A549 (cell line): ENCODE measurements around the gene ITGA8. TPM values are rescaled to one million over a fixed set of nuclear protein-coding genes. Genes with fewer than 3 reads are reported as not detected.

ENCODE experiments used
- ATAC-seq, 2 experiments: fragments of 200-7000 bp in 1 of 2; fragments of >200 bp in 1 of 2; cut with Nextera tagmentation in 1 of 2; cut with Tn5 transposase in 1 of 2; 3 replicates each; pipeline versions ENCODE4 v1.8.0 to v1.9.1; 2018 to 2020; ENCODE audit warnings: mild to moderate bottlenecking in 1 of 2, moderate library complexity in 1 of 2
- CTCF ChIA-PET: fragments of 300-600 bp; sonication (Branson Sonifier 250); formaldehyde crosslinking; extraction: SDS; loops from one replicate; lab custom pipeline; 2021; ENCODE audit warnings: antibody characterized with exemption, inconsistent platforms; lab: Yijun Ruan, JAX
- POLR2A ChIA-PET: fragments of 350-600 bp; formaldehyde crosslinking; extraction: SDS; loops from one replicate; lab custom pipeline; 2021; ENCODE audit warnings: antibody characterized with exemption, inconsistent platforms; lab: Yijun Ruan, JAX
- DNase-seq, 2 experiments: peaks; one replicate each; pipeline versions ENCODE4 v3.0.0 to v3.0.0-alpha.2; 2011 to 2016; ENCODE audit warnings: low read depth in 1 of 2, low spot score in 1 of 2
- FAIRE-seq: peaks from 2 replicates; lab custom pipeline; 2011; peaks lifted over from hg19 to GRCh38; lab: Jason Lieb, UNC
- H3K27ac ChIP-seq, 2 experiments: fragments of >200 bp; sonication (Bioruptor Twin); formaldehyde crosslinking; 3 replicates each; pipeline ENCODE4 v1.5.1; 2016 to 2017
- H3K4me1 ChIP-seq: fragments of >200 bp; sonication (Bioruptor Twin); formaldehyde crosslinking; 3 replicates; pipeline ENCODE4 v1.6.1; 2016
- H3K4me2 ChIP-seq: fragments of >200 bp; sonication (Bioruptor Twin); formaldehyde crosslinking; 3 replicates; pipeline ENCODE4 v1.6.1; 2016
- H3K4me3 ChIP-seq: fragments of >200 bp; sonication (Bioruptor Twin); formaldehyde crosslinking; 3 replicates; pipeline ENCODE4 v1.5.1; 2016
- H3K9me3 ChIP-seq: fragments of >200 bp; sonication (Bioruptor Twin); formaldehyde crosslinking; 3 replicates; pipeline ENCODE4 v1.6.1; 2016
- ATOH8 ChIP-seq: fragments of 250-450 bp; sonication (Bioruptor Pico); IDR thresholded peaks from 2 replicates; pipeline ENCODE4 v1.5.0; 2020; ENCODE audit warnings: low read depth, mild to moderate bottlenecking, moderate library complexity
- BHLHE40 ChIP-seq: IDR thresholded peaks from 2 replicates; pipeline ENCODE4 v1.6.1; 2012; ENCODE audit warnings: low read depth, low read length, inconsistent platforms
- CBX2 ChIP-seq: fragments of 200-600 bp; sonication (generic); IDR thresholded peaks from 2 replicates; pipeline ENCODE4 v1.6.1; 2016; ENCODE audit warnings: low read depth, mild to moderate bottlenecking, borderline replicate concordance
- CBX8 ChIP-seq: fragments of 200-600 bp; sonication (generic); IDR thresholded peaks from 2 replicates; pipeline ENCODE4 v1.6.1; 2016
- CHD4 ChIP-seq: fragments of 200-600 bp; sonication (generic); IDR thresholded peaks from 2 replicates; pipeline ENCODE4 v1.6.1; 2016; ENCODE audit warnings: antibody characterized with exemption, mild to moderate bottlenecking, borderline replicate concordance
- E2F6 ChIP-seq: IDR thresholded peaks from 2 replicates; pipeline ENCODE4 v1.6.1; 2012; ENCODE audit warnings: low read depth, borderline replicate concordance
- ESRRA ChIP-seq: fragments of 150-350 bp; IDR thresholded peaks from 2 replicates; pipeline ENCODE4 v1.6.1; 2014; ENCODE audit warnings: mild to moderate bottlenecking, low read length, borderline replicate concordance
- FOSB ChIP-seq: fragments of 250-450 bp; sonication (Bioruptor Pico); IDR thresholded peaks from 2 replicates; pipeline ENCODE4 v1.5.0; 2020; ENCODE audit warnings: mild to moderate bottlenecking, moderate library complexity
- FOSL2 ChIP-seq, 2 experiments: fragments of 450-650 bp in 1 of 2; fragments of >200 bp in 1 of 2; sonication (Bioruptor Twin) in 1 of 2; formaldehyde crosslinking; IDR thresholded peaks; 2 replicates each; pipeline versions ENCODE4 v1.5.0 to v1.6.1; 2016 to 2020; ENCODE audit warnings: mild to moderate bottlenecking in 1 of 2, moderate library complexity in 1 of 2
- FOXS1 ChIP-seq: fragments of 250-450 bp; sonication (Bioruptor Pico); IDR thresholded peaks from 2 replicates; pipeline ENCODE4 v1.5.0; 2020; ENCODE audit warnings: mild to moderate bottlenecking, moderate library complexity
- GATA3 ChIP-seq: IDR thresholded peaks from 2 replicates; pipeline ENCODE4 v1.6.1; 2012; ENCODE audit warnings: borderline replicate concordance
- HDAC2 ChIP-seq: fragments of 200-600 bp; sonication (generic); IDR thresholded peaks from 2 replicates; pipeline ENCODE4 v1.6.1; 2016
- HOXA7 ChIP-seq: fragments of 250-450 bp; sonication (Bioruptor Pico); IDR thresholded peaks from 2 replicates; pipeline ENCODE4 v1.5.0; 2020; ENCODE audit warnings: mild to moderate bottlenecking, moderate library complexity
- JUNB ChIP-seq: fragments of >200 bp; sonication (Bioruptor Twin); formaldehyde crosslinking; IDR thresholded peaks from 2 replicates; pipeline ENCODE4 v1.6.1; 2016
- KDM1A ChIP-seq: fragments of 200-600 bp; sonication (generic); IDR thresholded peaks from 2 replicates; pipeline ENCODE4 v1.6.1; 2016; ENCODE audit warnings: low read depth, mild to moderate bottlenecking
- MAFK ChIP-seq: fragments of 450-650 bp; IDR thresholded peaks from 2 replicates; pipeline ENCODE4 v1.6.1; 2014; ENCODE audit not compliant: partially characterized antibody
- MAX ChIP-seq: IDR thresholded peaks from 2 replicates; pipeline ENCODE4 v1.6.1; 2012
- MAZ ChIP-seq: fragments of 150-350 bp; IDR thresholded peaks from 2 replicates; pipeline ENCODE4 v1.6.1; 2014; ENCODE audit warnings: antibody characterized with exemption, low read depth, low read length, borderline replicate concordance
- NFE2L2 ChIP-seq: fragments of 150-350 bp; conservative IDR thresholded peaks from 2 replicates; pipeline ENCODE4 v1.6.1; 2014; ENCODE audit warnings: low read length
- NPAS2 ChIP-seq: fragments of 250-450 bp; sonication (Bioruptor Pico); IDR thresholded peaks from 2 replicates; pipeline ENCODE4 v1.8.0; 2022; ENCODE audit warnings: mild to moderate bottlenecking, moderate library complexity, borderline replicate concordance
- PHF8 ChIP-seq: fragments of 200-600 bp; sonication (generic); IDR thresholded peaks from 2 replicates; pipeline ENCODE4 v1.6.1; 2016; ENCODE audit warnings: low read depth, mild to moderate bottlenecking, antibody characterized with exemption, moderate library complexity, borderline replicate concordance
- POLR2AphosphoS2 ChIP-seq: conservative IDR thresholded peaks from 2 replicates; pipeline ENCODE4 v1.6.1; 2012; ENCODE audit warnings: low read length, improper control_type of control experiment, inconsistent platforms
- RARB ChIP-seq: fragments of 250-450 bp; sonication (Bioruptor Pico); IDR thresholded peaks from 2 replicates; pipeline ENCODE4 v1.8.0; 2021; ENCODE audit warnings: mild to moderate bottlenecking, moderate library complexity
- RCOR1 ChIP-seq: fragments of 150-350 bp; IDR thresholded peaks from 2 replicates; pipeline ENCODE4 v1.6.1; 2014; ENCODE audit warnings: antibody characterized with exemption, low read length, low read depth
- REST ChIP-seq: fragments of 200-600 bp; sonication (generic); IDR thresholded peaks from 2 replicates; pipeline ENCODE4 v1.6.1; 2016; ENCODE audit warnings: antibody characterized with exemption, mild to moderate bottlenecking, moderate library complexity
- SMC3 ChIP-seq: fragments of >200 bp; sonication (Bioruptor Twin); formaldehyde crosslinking; IDR thresholded peaks from 3 replicates; pipeline ENCODE4 v1.6.1; 2018; ENCODE audit warnings: inconsistent platforms
- SREBF2 ChIP-seq: fragments of 450-650 bp; IDR thresholded peaks from 2 replicates; pipeline ENCODE4 v1.6.1; 2014; ENCODE audit warnings: mild to moderate bottlenecking, moderate library complexity
- TFCP2L1 ChIP-seq: fragments of 250-450 bp; sonication (Bioruptor Pico); IDR thresholded peaks from 2 replicates; pipeline ENCODE4 v1.5.0; 2021; ENCODE audit warnings: mild to moderate bottlenecking
- ZFP36 ChIP-seq: fragments of 450-650 bp; IDR thresholded peaks from 2 replicates; pipeline ENCODE4 v1.6.1; 2014; ENCODE audit warnings: borderline replicate concordance; ENCODE audit not compliant: partially characterized antibody
- ZNF302 ChIP-seq: fragments of 250-450 bp; sonication (Bioruptor Pico); IDR thresholded peaks from 2 replicates; pipeline ENCODE4 v1.9.0; 2021; ENCODE audit warnings: inconsistent platforms, mild to moderate bottlenecking, moderate library complexity
- WGBS: methylation state at CpG from one replicate; pipeline ENCODE4 v1.1.6; 2017; ENCODE audit errors: missing lambda C conversion rate; 5-methylcytosine and 5-hydroxymethylcytosine counted together
- polyA plus RNA-seq, 4 experiments: library from polyadenylated mRNA; depleted of rRNA in 3 of 4; stranded (reverse); fragments of >200 nt; fragmentation: RNase III in 1 of 4; extraction: RNeasy Plus Mini Kit Qiagen cat#74134 plus additional on column Dnase treatment in 1 of 4; gene quantifications; 2 replicates in 3 of 4; 3 replicates in 1 of 4; pipeline ENCODE4 v1.2.3, GENCODE V29; 2011 to 2017

ITGA8 gene
- polyA plus RNA-seq, 2 of the 4 experiments (the other 2 are of a cell fraction): 0.12 TPM; not detected in 1

- POLR2A ChIA-PET: no interaction called here
- H3K9me3 ChIP-seq: no peaks in the 10 kb centered on the region
- CTCF ChIA-PET: no interaction called here
- H3K27ac ChIP-seq: no peak overlapping the region
- no peaks in the 10 kb centered on the region for H3K4me1 ChIP-seq
- no peak for TF ChIP-seq TFCP2L1 (CRISPR knock-in tag)
- TF ChIP-seq GATA3: no peak
- TF ChIP-seq REST: no peak
- TF ChIP-seq ZFP36: no peak
- TF ChIP-seq SMC3: no peak
- no peak for TF ChIP-seq RARB (CRISPR knock-in tag)
- TF ChIP-seq CHD4: no peak
- TF ChIP-seq NFE2L2: no peak
- TF ChIP-seq ESRRA: no peak
- no peak for TF ChIP-seq PHF8
- no peak for TF ChIP-seq FOXS1 (CRISPR knock-in tag)
- TF ChIP-seq, all 56 proteins: peak for 0
- Histone ChIP-seq H3K4me3 (no peak overlapping the region), H3K4me2 (no peak overlapping the region)
- 22% methylated on average over 4 of the region's 4 CpGs for WGBS
- DNase-seq (no peak), FAIRE-seq (no peak), ATAC-seq (no peak)
Observed at GRCh38 chr10:15703151-15703880, 16.4 kb downstream of the ITGA8 start.

GRCh38 chr10:15700078-15700674 lies 19.5 kb downstream of the ITGA8 start:
- no peak overlapping the region for H3K27ac ChIP-seq
- no peak for FAIRE-seq
- WGBS: 56% methylated on average over 4 of the region's 4 CpGs
- H3K4me2 ChIP-seq: no peak overlapping the region
- POLR2A ChIA-PET: no interaction called here
- H3K4me3 ChIP-seq: no peak overlapping the region
- TF ChIP-seq ZNF302 (CRISPR knock-in tag) (no peak), BHLHE40 (no peak), RCOR1 (no peak), MAFK (no peak), KDM1A (no peak), E2F6 (no peak), JUNB (no peak), HDAC2 (no peak)
- H3K4me1 ChIP-seq: no peaks in the 10 kb centered on the region
- no peak for DNase-seq
- no peak for ATAC-seq
- CTCF ChIA-PET: no interaction called here
- H3K9me3 ChIP-seq: no peaks in the 10 kb centered on the region

- ATAC-seq: no peak
- CTCF ChIA-PET: no interaction called here
- H3K27ac ChIP-seq: no peak overlapping the region
- DNase-seq: no peak
- no peak for FAIRE-seq
- no peak overlapping the region for H3K4me2 ChIP-seq
- WGBS: 40% methylated on average over 12 of the region's 12 CpGs
- no peaks in the 10 kb centered on the region for H3K4me1 ChIP-seq
- H3K9me3 ChIP-seq: no peaks in the 10 kb centered on the region
- POLR2A ChIA-PET: no interaction called here
- TF ChIP-seq SREBF2 (no peak), FOSL2 (IDR thresholded peaks at IDR 0.05) (no peak), FOSL2 (CRISPR knock-in tag; IDR thresholded peaks at IDR 0.05) (no peak), NFE2L2 (no peak), MAZ (no peak), CBX2 (no peak), NPAS2 (CRISPR knock-in tag) (no peak), FOSB (CRISPR knock-in tag) (no peak), CBX8 (no peak), MAFK (no peak), POLR2AphosphoS2 (no peak), KDM1A (no peak), MAX (no peak), HOXA7 (no peak), ATOH8 (CRISPR knock-in tag) (no peak), ZNF302 (CRISPR knock-in tag) (no peak), RARB (CRISPR knock-in tag) (no peak)
- no peak overlapping the region for H3K4me3 ChIP-seq
Observed at GRCh38 chr10:15695852-15696251, 23.9 kb downstream of the ITGA8 start.
